ENCODE results near the gene VAV3. TPM values are rescaled to one million over a fixed set of nuclear protein-coding genes. Genes with fewer than 3 reads are reported as not detected.

The VAV3 gene
- polyA plus RNA-seq, 3 donors, result 5.4 to 9.2 (median 9.0) TPM

DNA sequence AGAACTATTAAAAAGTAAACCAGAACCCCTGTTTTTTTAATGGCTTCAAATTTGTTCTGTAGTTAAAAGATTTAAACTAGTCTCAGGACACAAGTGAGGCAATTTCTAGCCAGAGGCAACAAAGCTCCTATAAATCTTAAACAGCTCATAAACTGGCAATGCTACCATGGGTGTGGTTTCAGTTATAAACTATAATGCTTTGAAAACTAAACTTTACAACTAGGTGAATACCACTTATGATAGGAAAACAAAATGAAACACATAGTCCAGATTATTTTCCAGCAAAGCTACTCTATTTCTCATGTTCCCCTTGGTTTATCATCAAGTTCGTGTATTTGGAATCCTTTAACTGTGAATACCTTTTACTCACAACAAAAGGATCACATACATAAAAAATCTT, 282.5 kb downstream of the VAV3 start:
- H3K27me3 Mint-ChIP-seq (ENCODE audit: low read depth in 3 of 3), result no peaks in the 10 kb centered on the region
- TF ChIP-seq, protein P1, sequence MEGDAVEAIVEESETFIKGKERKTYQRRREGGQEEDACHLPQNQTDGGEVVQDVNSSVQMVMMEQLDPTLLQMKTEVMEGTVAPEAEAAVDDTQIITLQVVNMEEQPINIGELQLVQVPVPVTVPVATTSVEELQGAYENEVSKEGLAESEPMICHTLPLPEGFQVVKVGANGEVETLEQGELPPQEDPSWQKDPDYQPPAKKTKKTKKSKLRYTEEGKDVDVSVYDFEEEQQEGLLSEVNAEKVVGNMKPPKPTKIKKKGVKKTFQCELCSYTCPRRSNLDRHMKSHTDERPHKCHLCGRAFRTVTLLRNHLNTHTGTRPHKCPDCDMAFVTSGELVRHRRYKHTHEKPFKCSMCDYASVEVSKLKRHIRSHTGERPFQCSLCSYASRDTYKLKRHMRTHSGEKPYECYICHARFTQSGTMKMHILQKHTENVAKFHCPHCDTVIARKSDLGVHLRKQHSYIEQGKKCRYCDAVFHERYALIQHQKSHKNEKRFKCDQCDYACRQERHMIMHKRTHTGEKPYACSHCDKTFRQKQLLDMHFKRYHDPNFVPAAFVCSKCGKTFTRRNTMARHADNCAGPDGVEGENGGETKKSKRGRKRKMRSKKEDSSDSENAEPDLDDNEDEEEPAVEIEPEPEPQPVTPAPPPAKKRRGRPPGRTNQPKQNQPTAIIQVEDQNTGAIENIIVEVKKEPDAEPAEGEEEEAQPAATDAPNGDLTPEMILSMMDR (IDR thresholded peaks at IDR 0.05), result no peak
- H3K36me3 Mint-ChIP-seq, result peaks cover 11 to 20% of the 10 kb centered on the region in 2 donors

DNA sequence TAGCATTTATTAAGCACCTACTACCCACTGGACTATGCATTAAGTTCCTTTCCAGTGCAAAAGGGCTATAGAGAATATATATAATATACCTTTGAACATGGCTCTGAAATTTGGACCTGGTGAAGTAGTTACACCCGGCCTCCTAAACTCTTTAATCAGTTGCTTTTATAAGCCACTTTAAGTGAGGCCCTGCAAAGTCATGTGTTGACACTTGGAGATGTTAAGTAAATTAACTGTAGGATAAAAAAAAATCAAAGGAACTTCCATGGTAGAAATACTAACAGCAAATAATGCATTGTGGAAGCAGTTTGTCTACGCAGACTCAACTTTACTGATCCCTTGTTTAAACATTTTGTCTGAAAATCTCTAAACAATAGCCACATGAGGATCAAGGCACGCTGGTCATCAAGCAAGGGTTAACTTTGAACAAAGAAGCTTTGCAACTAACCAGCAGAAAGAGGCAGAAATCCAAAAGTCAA, 283.9 kb downstream of the VAV3 start:
- no peak overlapping the region for H3K4me3 Mint-ChIP-seq
- no peak for DNase-seq
- no peak overlapping the region for H2AFZ ChIP-seq (ENCODE audit: insufficient read depth, low read depth, low read length, poor library complexity, severe bottlenecking)
- no peak overlapping the region for H3K27ac ChIP-seq (ENCODE audit: low read depth in 1 of 2, low read length in 2 of 2)
- WGBS (ENCODE audit: insufficient coverage), result no CpG with 5 or more reads among the region's 3 CpGs
- H3K79me2 ChIP-seq (ENCODE audit: insufficient read depth, low read length), result no peaks in the 10 kb centered on the region
- no peak overlapping the region for H3K9ac ChIP-seq (ENCODE audit: insufficient read depth, low read length, poor library complexity, severe bottlenecking)
- H3K27me3 Mint-ChIP-seq (ENCODE audit: low read depth in 3 of 3), result no peaks in the 10 kb centered on the region
- H3K9me3 ChIP-seq (replicated peaks in 1 of 2; ENCODE audit: control insufficient read depth in 1 of 2, insufficient read depth in 1 of 2, low read length in 2 of 2), result no peaks in the 10 kb centered on the region
- H3K4me2 ChIP-seq (replicated peaks; ENCODE audit: extremely low read depth, low read length, poor library complexity, severe bottlenecking), result no peak overlapping the region
- H3K4me1 Mint-ChIP-seq, result no peaks in the 10 kb centered on the region
- H3K9me3 Mint-ChIP-seq, result no peaks in the 10 kb centered on the region
- no peaks in the 10 kb centered on the region for H3K27me3 ChIP-seq (ENCODE audit: control insufficient read depth in 2 of 2, insufficient read depth in 2 of 2, low read length in 2 of 2)
- peaks cover 3 to 14% of the 10 kb centered on the region in 2 donors for H3K36me3 ChIP-seq (replicated peaks in 1 of 2; ENCODE audit: control insufficient read depth in 1 of 2, insufficient read depth in 2 of 2, low read length in 2 of 2)
- H4K20me1 ChIP-seq (ENCODE audit: insufficient read depth, low read length), result no peaks in the 10 kb centered on the region
- no peak overlapping the region for H3K4me3 ChIP-seq (replicated peaks in 1 of 3; ENCODE audit: low read depth in 2 of 3, low read length in 3 of 3)
- peaks cover 11 to 17% of the 10 kb centered on the region in 2 donors for H3K36me3 Mint-ChIP-seq
- TF ChIP-seq, protein P1 (IDR thresholded peaks at IDR 0.05), result no peak
- H3K4me1 ChIP-seq (ENCODE audit: control insufficient read depth in 1 of 2, insufficient read depth in 2 of 2, low read length in 2 of 2), result no peaks in the 10 kb centered on the region
- H3K27ac Mint-ChIP-seq, result no peak overlapping the region
- intact Hi-C loops (cut with micrococcal nuclease), result no loop called here

More for the DNA sequence above, 282.5 kb downstream of the VAV3 start:
- no CpG with 5 or more reads among the region's 1 CpG for WGBS (ENCODE audit: insufficient coverage)
- no peaks in the 10 kb centered on the region for H3K27me3 ChIP-seq (ENCODE audit: control insufficient read depth in 2 of 2, insufficient read depth in 2 of 2, low read length in 2 of 2)
- H3K4me3 Mint-ChIP-seq, result no peak overlapping the region
- H3K4me1 Mint-ChIP-seq, result no peaks in the 10 kb centered on the region
- H4K20me1 ChIP-seq (ENCODE audit: insufficient read depth, low read length), result no peaks in the 10 kb centered on the region
- H3K27ac Mint-ChIP-seq, result no peak overlapping the region
- no peak overlapping the region for H3K4me3 ChIP-seq (replicated peaks in 1 of 3; ENCODE audit: low read depth in 2 of 3, low read length in 3 of 3)
- intact Hi-C loops (cut with micrococcal nuclease), result no loop called here
- H3K4me1 ChIP-seq (ENCODE audit: control insufficient read depth in 1 of 2, insufficient read depth in 2 of 2, low read length in 2 of 2), result no peaks in the 10 kb centered on the region
- H3K79me2 ChIP-seq (ENCODE audit: insufficient read depth, low read length), result no peaks in the 10 kb centered on the region
- DNase-seq, result no peak
- H3K9me3 ChIP-seq (replicated peaks in 1 of 2; ENCODE audit: control insufficient read depth in 1 of 2, insufficient read depth in 1 of 2, low read length in 2 of 2), result no peaks in the 10 kb centered on the region
- no peaks in the 10 kb centered on the region for H3K9me3 Mint-ChIP-seq
- H3K36me3 ChIP-seq (replicated peaks in 1 of 2; ENCODE audit: control insufficient read depth in 1 of 2, insufficient read depth in 2 of 2, low read length in 2 of 2), result peaks cover 3 to 10% of the 10 kb centered on the region in 2 donors
- H2AFZ ChIP-seq (ENCODE audit: insufficient read depth, low read depth, low read length, poor library complexity, severe bottlenecking), result no peak overlapping the region
- H3K9ac ChIP-seq (ENCODE audit: insufficient read depth, low read length, poor library complexity, severe bottlenecking), result no peak overlapping the region
- H3K4me2 ChIP-seq (replicated peaks; ENCODE audit: extremely low read depth, low read length, poor library complexity, severe bottlenecking), result no peak overlapping the region
- H3K27ac ChIP-seq (ENCODE audit: low read depth in 1 of 2, low read length in 2 of 2), result no peak overlapping the region

All from CD14-positive monocyte (primary cell).